ENCODE data around the gene DAB1. TPM values are rescaled to one million over a fixed set of nuclear protein-coding genes. Genes with fewer than 3 reads are reported as not detected.

Gene DAB1
- total RNA-seq, 1 experiment from 2014 or later = not detected

DNA sequence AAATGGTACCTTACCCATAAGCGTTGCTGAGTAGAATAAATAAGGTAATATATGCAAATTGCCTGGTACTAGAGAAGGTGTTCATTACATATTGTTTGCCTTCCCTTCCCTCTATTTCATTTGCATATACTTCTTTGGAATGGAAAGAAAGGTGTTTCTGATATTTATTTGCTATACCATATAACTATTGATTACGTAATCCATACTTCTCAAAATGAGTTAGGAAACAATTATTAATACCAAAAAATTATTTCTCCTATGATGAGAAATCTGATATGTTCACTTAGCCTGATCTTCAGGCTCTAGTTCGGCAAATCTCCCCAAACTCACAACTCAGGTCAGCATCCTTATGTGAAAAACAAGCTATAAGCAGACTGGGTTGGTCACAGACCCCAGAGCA lies 119.3 kb downstream of the DAB1 start:
- Histone ChIP-seq H4K20me1 (ENCODE audit: insufficient read depth) (no peaks in the 10 kb centered on the region), H3K4me2 (ENCODE audit: low read length) (no peak overlapping the region), H2AFZ (ENCODE audit: low read depth, low read length, poor library complexity, severe bottlenecking) (no peak overlapping the region), H3K79me2 (ENCODE audit: insufficient read depth, low read length) (no peaks in the 10 kb centered on the region), H3K9me2 (ENCODE audit: insufficient read depth) (no peaks in the 10 kb centered on the region), H3K27me3 (ENCODE audit: insufficient read depth, low read length) (no peaks in the 10 kb centered on the region), H3K4me3 (replicated peaks in 1 of 2; ENCODE audit: low read depth in 1 of 2, low read length in 2 of 2) (no peak overlapping the region), H3K27ac (ENCODE audit: low read depth, low read length) (no peak overlapping the region), H3K9ac (ENCODE audit: low read length) (no peak overlapping the region), H3K9me3 (ENCODE audit: control insufficient read depth in 1 of 2, insufficient read depth in 1 of 2, low read depth in 1 of 2, low read length in 2 of 2) (no peaks in the 10 kb centered on the region), H3K36me3 (ENCODE audit: control insufficient read depth in 1 of 2, insufficient read depth in 2 of 2, low read length in 2 of 2) (no peaks in the 10 kb centered on the region), H3K4me1 (ENCODE audit: control insufficient read depth in 1 of 2, insufficient read depth in 2 of 2, low read length in 2 of 2) (no peaks in the 10 kb centered on the region)
- intact Hi-C loops (cut with micrococcal nuclease) = no loop called here
- no peak for ATAC-seq
- BruUV-seq (replicated peaks) = no TSS peak
- POLR2A ChIA-PET = no interaction called here
- DNase-seq (ENCODE audit: low read depth, low spot score) = no peak
- RAD21 ChIA-PET (ENCODE audit: low non-redundant PET in 1 of 2, low total read pairs in 2 of 2, uncharacterized antibody in 2 of 2, unreplicated experiment in 2 of 2) = no interaction called here
- CTCF ChIA-PET = no interaction called here
- TF ChIP-seq CEBPB (IDR thresholded peaks at IDR 0.05; ENCODE audit: low read depth) (no peak), ELF1 (IDR thresholded peaks at IDR 0.05; ENCODE audit: borderline replicate concordance, low read depth) (no peak), EZH2phosphoT487 (IDR thresholded peaks at IDR 0.05; ENCODE audit: borderline replicate concordance) (no peak), ZFX (IDR thresholded peaks at IDR 0.05) (no peak), POLR2A (IDR thresholded peaks at IDR 0.05; ENCODE audit: borderline replicate concordance, extremely low read depth, insufficient read depth, insufficient read length) (no peak), POLR2AphosphoS5 (IDR thresholded peaks at IDR 0.05; ENCODE audit: low read depth, low read length) (no peak), SIN3A (IDR thresholded peaks at IDR 0.05; ENCODE audit: low read depth) (no peak), CBX3 (IDR thresholded peaks at IDR 0.05; ENCODE audit: low read depth) (no peak), SP1 (IDR thresholded peaks at IDR 0.05; ENCODE audit: low read depth) (no peak), FOSL1 (IDR thresholded peaks at IDR 0.05; ENCODE audit: low read depth) (no peak), SRF (IDR thresholded peaks at IDR 0.05; ENCODE audit: low read depth) (no peak), ZNF274 (IDR thresholded peaks at IDR 0.05; ENCODE audit: low read depth, low read length) (no peak), EZH2 (IDR thresholded peaks at IDR 0.05) (no peak), YY1 (IDR thresholded peaks at IDR 0.05; ENCODE audit: extremely low read depth, insufficient replicate concordance, low read depth, low read length) (no peak), RAD21 (IDR thresholded peaks at IDR 0.05; ENCODE audit: low read depth) (no peak)
- TF ChIP-seq, protein P1, sequence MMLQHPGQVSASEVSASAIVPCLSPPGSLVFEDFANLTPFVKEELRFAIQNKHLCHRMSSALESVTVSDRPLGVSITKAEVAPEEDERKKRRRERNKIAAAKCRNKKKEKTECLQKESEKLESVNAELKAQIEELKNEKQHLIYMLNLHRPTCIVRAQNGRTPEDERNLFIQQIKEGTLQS (IDR thresholded peaks at IDR 0.05) = no peak
- TF ChIP-seq, protein P2, sequence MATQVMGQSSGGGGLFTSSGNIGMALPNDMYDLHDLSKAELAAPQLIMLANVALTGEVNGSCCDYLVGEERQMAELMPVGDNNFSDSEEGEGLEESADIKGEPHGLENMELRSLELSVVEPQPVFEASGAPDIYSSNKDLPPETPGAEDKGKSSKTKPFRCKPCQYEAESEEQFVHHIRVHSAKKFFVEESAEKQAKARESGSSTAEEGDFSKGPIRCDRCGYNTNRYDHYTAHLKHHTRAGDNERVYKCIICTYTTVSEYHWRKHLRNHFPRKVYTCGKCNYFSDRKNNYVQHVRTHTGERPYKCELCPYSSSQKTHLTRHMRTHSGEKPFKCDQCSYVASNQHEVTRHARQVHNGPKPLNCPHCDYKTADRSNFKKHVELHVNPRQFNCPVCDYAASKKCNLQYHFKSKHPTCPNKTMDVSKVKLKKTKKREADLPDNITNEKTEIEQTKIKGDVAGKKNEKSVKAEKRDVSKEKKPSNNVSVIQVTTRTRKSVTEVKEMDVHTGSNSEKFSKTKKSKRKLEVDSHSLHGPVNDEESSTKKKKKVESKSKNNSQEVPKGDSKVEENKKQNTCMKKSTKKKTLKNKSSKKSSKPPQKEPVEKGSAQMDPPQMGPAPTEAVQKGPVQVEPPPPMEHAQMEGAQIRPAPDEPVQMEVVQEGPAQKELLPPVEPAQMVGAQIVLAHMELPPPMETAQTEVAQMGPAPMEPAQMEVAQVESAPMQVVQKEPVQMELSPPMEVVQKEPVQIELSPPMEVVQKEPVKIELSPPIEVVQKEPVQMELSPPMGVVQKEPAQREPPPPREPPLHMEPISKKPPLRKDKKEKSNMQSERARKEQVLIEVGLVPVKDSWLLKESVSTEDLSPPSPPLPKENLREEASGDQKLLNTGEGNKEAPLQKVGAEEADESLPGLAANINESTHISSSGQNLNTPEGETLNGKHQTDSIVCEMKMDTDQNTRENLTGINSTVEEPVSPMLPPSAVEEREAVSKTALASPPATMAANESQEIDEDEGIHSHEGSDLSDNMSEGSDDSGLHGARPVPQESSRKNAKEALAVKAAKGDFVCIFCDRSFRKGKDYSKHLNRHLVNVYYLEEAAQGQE (IDR thresholded peaks at IDR 0.05; ENCODE audit: low read depth) = no peak
- TF ChIP-seq, protein P3, sequence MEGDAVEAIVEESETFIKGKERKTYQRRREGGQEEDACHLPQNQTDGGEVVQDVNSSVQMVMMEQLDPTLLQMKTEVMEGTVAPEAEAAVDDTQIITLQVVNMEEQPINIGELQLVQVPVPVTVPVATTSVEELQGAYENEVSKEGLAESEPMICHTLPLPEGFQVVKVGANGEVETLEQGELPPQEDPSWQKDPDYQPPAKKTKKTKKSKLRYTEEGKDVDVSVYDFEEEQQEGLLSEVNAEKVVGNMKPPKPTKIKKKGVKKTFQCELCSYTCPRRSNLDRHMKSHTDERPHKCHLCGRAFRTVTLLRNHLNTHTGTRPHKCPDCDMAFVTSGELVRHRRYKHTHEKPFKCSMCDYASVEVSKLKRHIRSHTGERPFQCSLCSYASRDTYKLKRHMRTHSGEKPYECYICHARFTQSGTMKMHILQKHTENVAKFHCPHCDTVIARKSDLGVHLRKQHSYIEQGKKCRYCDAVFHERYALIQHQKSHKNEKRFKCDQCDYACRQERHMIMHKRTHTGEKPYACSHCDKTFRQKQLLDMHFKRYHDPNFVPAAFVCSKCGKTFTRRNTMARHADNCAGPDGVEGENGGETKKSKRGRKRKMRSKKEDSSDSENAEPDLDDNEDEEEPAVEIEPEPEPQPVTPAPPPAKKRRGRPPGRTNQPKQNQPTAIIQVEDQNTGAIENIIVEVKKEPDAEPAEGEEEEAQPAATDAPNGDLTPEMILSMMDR (IDR thresholded peaks at IDR 0.05 in 2 of 3, conservative IDR thresholded peaks at IDR 0.05 in 1 of 3; ENCODE audit: borderline replicate concordance in 1 of 3, insufficient read depth in 1 of 3, low read depth in 2 of 3, low read length in 2 of 3) = no peak

Measured in HCT116 (cell line).